H1 (cell line): Measurements from ENCODE around the gene AMBP. TPM values are rescaled to one million over a fixed set of nuclear protein-coding genes. Genes with fewer than 3 reads are reported as not detected.

Experiments
- CTCF ChIA-PET: fragments of 300-600 bp; sonication (Branson Sonifier 250); formaldehyde crosslinking; loops from one replicate; lab custom pipeline; 2021; ENCODE audit not compliant: partially characterized antibody; lab: Charles Lee
- POLR2A ChIA-PET: fragments of 300-600 bp; sonication (Branson Sonifier 250); formaldehyde crosslinking; loops from one replicate; lab custom pipeline; 2021; ENCODE audit warnings: inconsistent platforms; ENCODE audit not compliant: partially characterized antibody; lab: Charles Lee
- DNase-seq, 2 experiments: peaks; one replicate each; pipeline versions ENCODE4 v3.0.0 to v3.0.0-alpha.2; 2010 to 2022; ENCODE audit warnings: low spot score in 2 of 2, low read depth in 1 of 2, mixed read lengths in 1 of 2
- FAIRE-seq: peaks from 2 replicates; lab custom pipeline; 2011; peaks lifted over from hg19 to GRCh38; lab: Jason Lieb, UNC
- H2AFZ ChIP-seq: 2 replicates; pipeline ENCODE4 v1.8.1; 2012; ENCODE audit warnings: low read length, inconsistent platforms
- H2AK5ac ChIP-seq: 2 replicates; pipeline ENCODE4 v1.6.1; 2013; ENCODE audit warnings: low read depth, low read length
- H2BK120ac ChIP-seq: replicated peaks from 2 replicates; pipeline ENCODE3; 2013; ENCODE audit warnings: low read depth, low read length, inconsistent platforms
- H2BK12ac ChIP-seq: 2 replicates; pipeline ENCODE4 v1.6.1; 2013; ENCODE audit warnings: low read depth, low read length
- H2BK15ac ChIP-seq: 2 replicates; pipeline ENCODE4 v1.6.1; 2013; ENCODE audit warnings: low read length
- H2BK20ac ChIP-seq: 2 replicates; pipeline ENCODE4 v1.6.1; 2013; ENCODE audit warnings: low read length
- H2BK5ac ChIP-seq: 2 replicates; pipeline ENCODE4 v1.6.1; 2013; ENCODE audit warnings: low read depth, low read length
- H3K14ac ChIP-seq: 2 replicates; pipeline ENCODE4 v1.6.1; 2013; ENCODE audit warnings: inconsistent platforms; ENCODE audit not compliant: insufficient read length
- H3K18ac ChIP-seq: 2 replicates; pipeline ENCODE4 v1.6.1; 2013; ENCODE audit warnings: low read length; ENCODE audit errors: extremely low read depth
- H3K23ac ChIP-seq: 2 replicates; pipeline ENCODE4 v1.6.1; 2013; ENCODE audit warnings: inconsistent platforms; ENCODE audit not compliant: insufficient read length
- H3K23me2 ChIP-seq: 2 replicates; pipeline ENCODE4 v1.6.1; 2013; ENCODE audit warnings: low read depth, low read length
- H3K27ac ChIP-seq: 2 replicates; pipeline ENCODE4 v1.6.1; 2011; ENCODE audit warnings: low read depth, low read length, inconsistent platforms
- H3K27me3 ChIP-seq, 4 experiments: replicated peaks in 1 of 4; 1 replicate in 1 of 4; 2 replicates in 3 of 4; pipeline versions ENCODE4 v1.6.1 to v1.8.1; 2011 to 2013; ENCODE audit warnings: low read length in 3 of 4, mild to moderate bottlenecking in 3 of 4, inconsistent platforms in 2 of 4, mixed read lengths in 2 of 4, moderate library complexity in 1 of 4; ENCODE audit not compliant: control insufficient read depth in 3 of 4, insufficient read depth in 3 of 4; ENCODE audit errors: extremely low read depth in 1 of 4
- H3K36me3 ChIP-seq, 4 experiments: 2 replicates each; pipeline versions ENCODE4 v1.6.1 to v1.8.1; 2011 to 2013; ENCODE audit warnings: mild to moderate bottlenecking in 4 of 4, low read length in 3 of 4, moderate library complexity in 2 of 4, control low read depth in 1 of 4, inconsistent platforms in 1 of 4; ENCODE audit not compliant: insufficient read depth in 4 of 4, control insufficient read depth in 2 of 4
- H3K4ac ChIP-seq: replicated peaks from 2 replicates; pipeline ENCODE3; 2013; ENCODE audit warnings: low read length, low read depth, mixed read lengths, inconsistent platforms; ENCODE audit not compliant: insufficient read length
- H3K4me1 ChIP-seq, 4 experiments: replicated peaks in 1 of 4; 1 replicate in 1 of 4; 2 replicates in 3 of 4; pipeline versions ENCODE4 v1.6.1 to v1.8.1; 2011 to 2013; ENCODE audit warnings: low read length in 3 of 4, inconsistent platforms in 2 of 4, mixed read lengths in 1 of 4; ENCODE audit not compliant: insufficient read depth in 4 of 4, control insufficient read depth in 3 of 4
- H3K4me2 ChIP-seq, 2 experiments: 2 replicates each; pipeline versions ENCODE4 v1.6.1 to v1.8.1; 2011 to 2013; ENCODE audit warnings: low read depth in 2 of 2, low read length in 2 of 2, control low read depth in 1 of 2, inconsistent platforms in 1 of 2, mild to moderate bottlenecking in 1 of 2; ENCODE audit not compliant: insufficient read depth in 1 of 2
- H3K4me3 ChIP-seq, 4 experiments: fragments of 200-600, 300-600 bp in 1 of 4; sonication (generic), shearing (Covaris generic), sonication (Bioruptor Twin) in 1 of 4; 2 replicates each; pipeline versions ENCODE4 v1.5.1 to v1.8.1; 2011 to 2016; ENCODE audit warnings: low read length in 4 of 4, low read depth in 3 of 4, control low read depth in 2 of 4, inconsistent platforms in 2 of 4, mild to moderate bottlenecking in 2 of 4, mixed read lengths in 1 of 4, moderate library complexity in 1 of 4; ENCODE audit not compliant: insufficient read depth in 2 of 4; ENCODE audit errors: extremely low read depth in 1 of 4
- H3K56ac ChIP-seq: replicated peaks from 2 replicates; pipeline ENCODE3; 2013; ENCODE audit warnings: low read depth, mild to moderate bottlenecking, mixed read lengths, low read length, inconsistent platforms; ENCODE audit not compliant: insufficient read length
- H3K79me1 ChIP-seq: 2 replicates; pipeline ENCODE4 v1.6.1; 2013; ENCODE audit warnings: low read depth, low read length, control low read depth
- H3K79me2 ChIP-seq, 2 experiments: 2 replicates each; pipeline versions ENCODE4 v1.6.1 to v1.8.1; 2012 to 2013; ENCODE audit warnings: low read length in 2 of 2, mild to moderate bottlenecking in 2 of 2, inconsistent platforms in 1 of 2; ENCODE audit not compliant: insufficient read depth in 2 of 2, control insufficient read depth in 1 of 2
- H3K9ac ChIP-seq, 4 experiments: replicated peaks in 1 of 4; 1 replicate in 1 of 4; 2 replicates in 3 of 4; pipeline versions ENCODE4 v1.6.1 to v1.8.1; 2011 to 2013; ENCODE audit warnings: low read depth in 3 of 4, low read length in 3 of 4, control low read depth in 2 of 4, mild to moderate bottlenecking in 2 of 4, moderate library complexity in 2 of 4, inconsistent platforms in 1 of 4; ENCODE audit errors: extremely low read depth in 1 of 4
- H3K9me3 ChIP-seq, 2 experiments: 2 replicates each; pipeline versions ENCODE4 v1.6.1 to v1.8.1; 2012 to 2013; ENCODE audit warnings: mild to moderate bottlenecking in 2 of 2, moderate library complexity in 2 of 2, control low read depth in 1 of 2, inconsistent platforms in 1 of 2, low read depth in 1 of 2, low read length in 1 of 2, mixed read lengths in 1 of 2; ENCODE audit not compliant: insufficient read depth in 2 of 2
- H4K20me1 ChIP-seq, 2 experiments: replicated peaks in 1 of 2; 2 replicates each; pipeline versions ENCODE3 to v1.8.1; 2011 to 2013; ENCODE audit warnings: inconsistent platforms in 2 of 2, low read length in 2 of 2, mild to moderate bottlenecking in 1 of 2; ENCODE audit not compliant: insufficient read depth in 2 of 2, control insufficient read depth in 1 of 2
- H4K5ac ChIP-seq: 2 replicates; pipeline ENCODE4 v1.6.1; 2013; ENCODE audit warnings: low read length, low read depth, mixed read lengths, inconsistent platforms; ENCODE audit not compliant: insufficient read length
- H4K8ac ChIP-seq: 2 replicates; pipeline ENCODE4 v1.8.0; 2013; ENCODE audit warnings: mild to moderate bottlenecking, moderate library complexity, low read length, inconsistent platforms; ENCODE audit not compliant: insufficient read depth; ENCODE audit errors: extremely low read depth
- H4K91ac ChIP-seq: replicated peaks from 2 replicates; pipeline ENCODE3; 2013; ENCODE audit warnings: low read length, mixed read lengths, inconsistent platforms; ENCODE audit not compliant: insufficient read length
- CBX5 ChIP-seq: fragments of 300-800, 300-1000 bp; sonication (generic); IDR thresholded peaks from 2 replicates; pipeline ENCODE4 v1.7.1; 2016; ENCODE audit warnings: antibody characterized with exemption, low read length, low read depth
- CBX8 ChIP-seq: fragments of 300-800, 300-1000 bp; sonication (generic); IDR thresholded peaks from 2 replicates; pipeline ENCODE4 v1.7.1; 2016; ENCODE audit warnings: low read depth, low read length, borderline replicate concordance
- CEBPB ChIP-seq: IDR thresholded peaks from 2 replicates; pipeline ENCODE4 v1.6.1; 2012; ENCODE audit warnings: low read depth, low read length
- EGR1 ChIP-seq: IDR thresholded peaks from 2 replicates; pipeline ENCODE4 v1.6.1; 2011; ENCODE audit warnings: low read depth, low read length, borderline replicate concordance
- GABPA ChIP-seq: IDR thresholded peaks from 2 replicates; pipeline ENCODE4 v1.6.1; 2011; ENCODE audit warnings: mild to moderate bottlenecking, low read length, moderate library complexity, borderline replicate concordance; ENCODE audit not compliant: insufficient read depth
- HDAC2 ChIP-seq, 2 experiments: fragments of 300-600 bp in 1 of 2; sonication (generic) in 1 of 2; IDR thresholded peaks; 2 replicates each; pipeline ENCODE4 v1.6.1; 2011 to 2012; ENCODE audit warnings: low read depth in 2 of 2, low read length in 2 of 2, mild to moderate bottlenecking in 2 of 2, moderate library complexity in 2 of 2, borderline replicate concordance in 1 of 2, inconsistent platforms in 1 of 2
- JUND ChIP-seq: IDR thresholded peaks from 2 replicates; pipeline ENCODE4 v1.6.1; 2011; ENCODE audit warnings: mild to moderate bottlenecking, improper control_type of control experiment, low read length
- KDM1A ChIP-seq: fragments of 200-600, 300-600 bp; sonication (generic); IDR thresholded peaks from 2 replicates; pipeline ENCODE4 v1.7.1; 2016; ENCODE audit warnings: mild to moderate bottlenecking, low read length, borderline replicate concordance
- NANOG ChIP-seq: IDR thresholded peaks from 2 replicates; pipeline ENCODE4 v1.6.1; 2011; ENCODE audit warnings: low read length, low read depth, mild to moderate bottlenecking, inconsistent platforms; ENCODE audit not compliant: insufficient read depth, poor library complexity, severe bottlenecking
- POLR2A ChIP-seq, 2 experiments: IDR thresholded peaks; 1 replicate in 1 of 2; 2 replicates in 1 of 2; pipeline ENCODE4 v1.6.1; 2011; ENCODE audit warnings: low read depth in 2 of 2, low read length in 2 of 2, mild to moderate bottlenecking in 2 of 2; ENCODE audit errors: control extremely low read depth in 1 of 2
- RNF2 ChIP-seq: fragments of 200-900, 300-1000 bp; sonication (generic); IDR thresholded peaks from 2 replicates; pipeline ENCODE4 v1.7.1; 2016; ENCODE audit warnings: borderline replicate concordance, low read depth, mild to moderate bottlenecking, antibody characterized with exemption, low read length; ENCODE audit not compliant: poor library complexity, severe bottlenecking; ENCODE audit errors: missing control alignments
- SIRT6 ChIP-seq: IDR thresholded peaks from one replicate; pipeline ENCODE4 v1.7.1; 2012; ENCODE audit warnings: low read length, inconsistent platforms
- SP4 ChIP-seq: IDR thresholded peaks from 2 replicates; pipeline ENCODE4 v1.6.1; 2012; ENCODE audit warnings: low read length, inconsistent platforms
- SUZ12 ChIP-seq: fragments of 200-600 bp; sonication (generic); IDR thresholded peaks from 2 replicates; pipeline ENCODE4 v1.6.1; 2012; ENCODE audit warnings: mild to moderate bottlenecking, inconsistent platforms, low read length, moderate library complexity, mixed read lengths
- WGBS, 2 experiments: shearing (Covaris generic) in 1 of 2; methylation state at CpG; one replicate each; pipeline versions ENCODE4 v1.1.6 to v1.1.7; 2013 to 2015; ENCODE audit warnings: low lambda C conversion rate in 2 of 2, mixed read lengths in 2 of 2, inconsistent platforms in 1 of 2, low coverage in 1 of 2, missing lambda C conversion rate in 1 of 2; ENCODE audit not compliant: insufficient replicate concordance in 2 of 2, insufficient coverage in 1 of 2, insufficient read length in 1 of 2; ENCODE audit errors: extremely low coverage in 1 of 2, missing lambda C conversion rate in 1 of 2; 5-methylcytosine and 5-hydroxymethylcytosine counted together
- polyA plus RNA-seq, 7 experiments: library from polyadenylated mRNA; depleted of rRNA in 3 of 7; stranded (reverse) in 5 of 7; unstranded in 2 of 7; fragments of >200 nt in 5 of 7; fragments of 200-250 nt in 2 of 7; gene quantifications; 1 replicate in 5 of 7; 2 replicates in 1 of 7; 4 replicates in 1 of 7; pipeline versions ENCODE4 v1.2.1 to v1.2.3, GENCODE V29; 2011 to 2013; ENCODE audit warnings: missing spikeins in 2 of 7, mixed read lengths in 2 of 7
- total RNA-seq: library from RNA; stranded (reverse); fragmentation: NEBNext Ultra II Directional; extraction: Animal tissue kit (Norgen Biotek cat#: 25700); gene quantifications from 2 replicates; pipeline ENCODE4 v1.2.1, GENCODE V29; 2021

The AMBP gene
- total and polyA plus RNA-seq, 2 of the 8 experiments (the other 6 are each of a cell fraction or from before 2014, with no cell fraction given), result 3.0 to 4.0 TPM

DNA sequence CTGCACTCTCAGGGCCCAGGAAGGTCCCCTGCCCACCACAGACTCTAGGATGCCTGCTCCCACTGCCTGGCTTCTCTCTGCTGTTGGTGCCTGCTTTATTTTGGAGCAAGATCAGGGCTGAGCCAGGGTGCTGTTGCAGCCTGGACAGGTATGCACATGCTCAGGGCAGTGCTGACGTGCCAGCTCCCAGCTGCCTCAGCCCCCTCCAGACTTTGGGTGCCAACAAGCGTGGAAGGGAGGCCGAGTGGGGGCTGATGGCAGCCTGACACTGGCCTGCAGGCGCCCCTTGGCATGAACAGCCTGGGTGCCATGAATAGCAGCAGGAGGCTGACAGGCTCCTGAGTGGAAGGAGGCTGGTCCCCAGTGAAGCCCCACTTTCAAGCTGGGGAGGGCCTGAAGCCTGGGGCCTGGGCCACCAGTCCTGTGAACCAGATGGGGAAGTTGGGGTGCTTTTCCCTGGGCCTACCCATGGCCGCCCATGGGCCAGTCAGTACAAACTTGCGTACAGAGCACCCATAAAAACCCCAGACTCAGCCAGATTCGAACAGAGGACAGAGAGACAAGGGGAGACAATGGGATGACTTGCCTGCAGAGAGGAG, 6.8 kb downstream of the AMBP start:
- DNase-seq (no peak), FAIRE-seq (no peak)
- Histone ChIP-seq H3K4me3 (no peak overlapping the region), H3K14ac (no peak overlapping the region), H3K79me1 (no peaks in the 10 kb centered on the region), H3K18ac (no peak overlapping the region), H2AK5ac (no peak overlapping the region), H3K56ac (no peak overlapping the region), H4K5ac (no peak overlapping the region), H3K27ac (no peak overlapping the region), H2BK20ac (no peak overlapping the region), H3K4me2 (no peak overlapping the region), H2BK12ac (no peak overlapping the region), H3K36me3 (no peaks in the 10 kb centered on the region), H3K23ac (no peak overlapping the region), H3K79me2 (no peaks in the 10 kb centered on the region), H4K8ac (0 out of 2 replicates have a peak overlapping the region, but pooled peaks have one; percentile 51), H2AFZ (no peak overlapping the region), H3K23me2 (no peaks in the 10 kb centered on the region; the same call in 1 of the 2 replicates), H3K4me1 (no peaks in the 10 kb centered on the region), H2BK15ac (no peak overlapping the region), H4K20me1 (no peaks in the 10 kb centered on the region), H3K27me3 (no peaks in the 10 kb centered on the region), H2BK5ac (no peak overlapping the region), H4K91ac (no peak overlapping the region), H3K9ac (no peak overlapping the region), H3K4ac (no peak overlapping the region), H3K9me3 (no peaks in the 10 kb centered on the region), H2BK120ac (no peak overlapping the region)
- ChIA-PET POLR2A (no interaction called here), CTCF (interaction anchor here (0.6 to 2.5 kb wide), 15 partner anchors 8 to 354 kb away, joined by 3 to 12 read pairs (median 4); no protein-coding TSS in a partner anchor)
- 74% methylated on average over 7 of the region's 7 CpGs; no CpG with 5 or more reads in 1 of the 2 experiments for WGBS, 2 experiments
- TF ChIP-seq GABPA, result no peak
- TF ChIP-seq RNF2, result no peak
- no peak for TF ChIP-seq HDAC2 (IDR thresholded peaks at IDR 0.05; ENCODE audit: borderline replicate concordance in 1 of 2, low read depth in 2 of 2, low read length in 2 of 2)
- no peak for TF ChIP-seq CEBPB
- TF ChIP-seq NANOG, result no peak
- no peak for TF ChIP-seq SIRT6
- no peak for TF ChIP-seq CBX5
- TF ChIP-seq CBX8, result no peak
- no peak for TF ChIP-seq SP4
- no peak for TF ChIP-seq KDM1A
- TF ChIP-seq SUZ12, result no peak
- TF ChIP-seq EGR1, result no peak
- TF ChIP-seq JUND, result no peak
- TF ChIP-seq POLR2A (IDR thresholded peaks at IDR 0.05; ENCODE audit: control extremely low read depth in 1 of 2, low read depth in 2 of 2, low read length in 2 of 2), result no peak
